Activated T-cell treated with anti-CD3 and anti-CD28 coated beads, Interleukin-2, amount 50 U/mL, for 1 hour (primary cell): Measurements from ENCODE around the gene CCDC137.
"Not testable (repeated sequence)": the region's sequence is repeated elsewhere in the genome, so short reads cannot be mapped to it uniquely, and the experiment has no call there.

Experiments
- DNase-seq: peaks from one replicate; pipeline ENCODE4 v3.0.0-alpha.2; 2020

The CCDC137 gene

GRCh38 chr17:81666342-81667191 lies at the start of gene CCDC137, which contains the start of gene OXLD1:
Gene CCDC137 (plus strand): TSS chr17:81666737. CDS start chr17:81666767, 30 bp downstream.
Gene OXLD1 (minus strand): TSS chr17:81666605. CDS start chr17:81666577, 28 bp downstream.
- DNase-seq = peak; percentile 89

- DNase-seq = no peak
Measured at GRCh38 chr17:81616877-81617276, 49.7 kb upstream of the CCDC137 start.

GRCh38 chr17:81618307-81618706 lies 48.2 kb upstream of the CCDC137 start:
- DNase-seq = not testable (repeated sequence)

- DNase-seq = no peak
Measured at GRCh38 chr17:81621494-81622130, 44.9 kb upstream of the CCDC137 start.

GRCh38 chr17:81630274-81630673 lies 36.3 kb upstream of the CCDC137 start:
- no peak for DNase-seq

- DNase-seq = no peak
Measured at GRCh38 chr17:81631482-81631881, 35.1 kb upstream of the CCDC137 start.

- no peak for DNase-seq
Measured at GRCh38 chr17:81635431-81635830, 31.1 kb upstream of the CCDC137 start.

GRCh38 chr17:81635973-81636504 lies 30.5 kb upstream of the CCDC137 start:
- DNase-seq = no peak

- peak; percentile 88 for DNase-seq
Measured at GRCh38 chr17:81636505-81637288, 29.8 kb upstream of the CCDC137 start, which contains the start of the genes NPLOC4 and TSPAN10. Gene NPLOC4 (minus strand): TSS chr17:81637112. CDS start chr17:81636930, 182 bp downstream. Gene TSPAN10 (plus strand): TSS chr17:81637196. CDS start chr17:81642413, 5,217 bp downstream.

- DNase-seq = no peak
Measured at GRCh38 chr17:81638683-81639082, 27.9 kb upstream of the CCDC137 start.

GRCh38 chr17:81640011-81640410 lies 26.5 kb upstream of the CCDC137 start:
- DNase-seq = no peak

GRCh38 chr17:81641825-81642489 lies 24.6 kb upstream of the CCDC137 start:
- DNase-seq = no peak

GRCh38 chr17:81644496-81644895 lies 22.0 kb upstream of the CCDC137 start:
- no peak for DNase-seq

- no peak for DNase-seq
Measured at GRCh38 chr17:81644976-81645952, 21.3 kb upstream of the CCDC137 start.

- DNase-seq = no peak
Measured at GRCh38 chr17:81646869-81647600, 19.5 kb upstream of the CCDC137 start.

GRCh38 chr17:81647640-81648012 lies 18.9 kb upstream of the CCDC137 start:
- DNase-seq = no peak

GRCh38 chr17:81648013-81648706 lies 18.4 kb upstream of the CCDC137 start:
- no peak for DNase-seq

GRCh38 chr17:81648707-81649085 lies 17.8 kb upstream of the CCDC137 start:
- DNase-seq = no peak

GRCh38 chr17:81650951-81651350 lies 15.6 kb upstream of the CCDC137 start:
- no peak for DNase-seq

GRCh38 chr17:81651692-81652091 lies 14.8 kb upstream of the CCDC137 start:
- DNase-seq = no peak
